SK-N-SH (cell line): ENCODE measurements around the gene NRDC. TPM values are rescaled to one million over a fixed set of nuclear protein-coding genes. Genes with fewer than 3 reads are reported as not detected.
A peak's percentile ranks its signal among the peaks of the same experiment; 100 is the strongest.

Source experiments
- CTCF ChIA-PET: fragments of 300-600, 350-600 bp; formaldehyde crosslinking; extraction: SDS; loops from one replicate; lab custom pipeline; 2021; lab: Yijun Ruan, JAX
- POLR2A ChIA-PET: fragments of 350-600 bp; sonication (Branson Sonifier 250); formaldehyde crosslinking; extraction: SDS; loops from one replicate; lab custom pipeline; 2020; ENCODE audit warnings: antibody characterized with exemption, inconsistent platforms; lab: Yijun Ruan, JAX
- DNase-seq: peaks from one replicate; pipeline ENCODE4 v3.0.0; 2012
- H2AFZ ChIP-seq: fragments of 200-600 bp; sonication (generic); 2 replicates; pipeline ENCODE4 v1.8.1; 2016; ENCODE audit warnings: antibody characterized with exemption, mild to moderate bottlenecking, low read depth
- H3F3A ChIP-seq: fragments of 200-600 bp; sonication (generic); replicated peaks from 2 replicates; pipeline ENCODE3; 2016; ENCODE audit warnings: antibody characterized with exemption, mild to moderate bottlenecking; ENCODE audit not compliant: insufficient read depth
- H3K27ac ChIP-seq, 2 experiments: fragments of 200-500 bp in 1 of 2; fragments of 200-600 bp in 1 of 2; sonication (Bioruptor generic) in 1 of 2; sonication (generic), shearing (Covaris generic) in 1 of 2; 2 replicates each; pipeline versions ENCODE4 v1.5.1 to v1.6.1; 2014 to 2016; ENCODE audit warnings: low read depth in 2 of 2, inconsistent platforms in 1 of 2, low read length in 1 of 2, mild to moderate bottlenecking in 1 of 2, mixed read lengths in 1 of 2
- H3K27me3 ChIP-seq: fragments of 200-600 bp; sonication (generic), shearing (Covaris generic); 2 replicates; pipeline ENCODE4 v1.6.1; 2016; ENCODE audit warnings: mixed run types; ENCODE audit not compliant: insufficient read depth
- H3K36me3 ChIP-seq, 2 experiments: fragments of 200-500 bp in 1 of 2; fragments of 200-600 bp in 1 of 2; sonication (Bioruptor generic) in 1 of 2; sonication (generic) in 1 of 2; replicated peaks in 1 of 2; 2 replicates each; pipeline versions ENCODE3 to v1.5.1; 2014 to 2016; ENCODE audit warnings: low read length in 1 of 2, mild to moderate bottlenecking in 1 of 2; ENCODE audit not compliant: insufficient read depth in 2 of 2, control insufficient read depth in 1 of 2
- H3K4me1 ChIP-seq, 2 experiments: fragments of 200-500 bp in 1 of 2; fragments of 200-600 bp in 1 of 2; sonication (Bioruptor generic) in 1 of 2; sonication (generic), shearing (Covaris generic) in 1 of 2; 2 replicates each; pipeline versions ENCODE4 v1.5.1 to v1.6.1; 2014 to 2016; ENCODE audit warnings: low read depth in 1 of 2, low read length in 1 of 2, mixed run types in 1 of 2; ENCODE audit not compliant: insufficient read depth in 2 of 2, control insufficient read depth in 1 of 2
- H3K4me2 ChIP-seq: fragments of 200-600 bp; sonication (generic), shearing (Covaris generic); 2 replicates; pipeline ENCODE4 v1.6.1; 2017; ENCODE audit warnings: mixed run types
- H3K4me3 ChIP-seq, 2 experiments: fragments of 200-500 bp in 1 of 2; fragments of 200-600 bp in 1 of 2; sonication (Bioruptor generic) in 1 of 2; sonication (generic), shearing (Covaris generic) in 1 of 2; 2 replicates each; pipeline versions ENCODE4 v1.5.1 to v1.8.1; 2014 to 2016; ENCODE audit warnings: low read depth in 2 of 2, inconsistent platforms in 1 of 2, low read length in 1 of 2, mild to moderate bottlenecking in 1 of 2, mixed read lengths in 1 of 2, moderate library complexity in 1 of 2
- H3K79me2 ChIP-seq: fragments of 200-600 bp; sonication (generic); 2 replicates; pipeline ENCODE4 v1.8.1; 2017; ENCODE audit warnings: mild to moderate bottlenecking; ENCODE audit not compliant: insufficient read depth
- H3K9ac ChIP-seq: fragments of 200-600 bp; sonication (generic); 2 replicates; pipeline ENCODE4 v1.6.1; 2017; ENCODE audit warnings: mixed run types
- H3K9me2 ChIP-seq: fragments of 200-600 bp; sonication (generic); 2 replicates; pipeline ENCODE4 v1.6.1; 2017; ENCODE audit warnings: mixed run types
- H3K9me3 ChIP-seq: fragments of 200-600 bp; sonication (generic); 2 replicates; pipeline ENCODE4 v1.6.1; 2017; ENCODE audit warnings: mixed run types, mild to moderate bottlenecking, moderate library complexity
- H4K20me1 ChIP-seq: fragments of 200-600 bp; sonication (generic); 2 replicates; pipeline ENCODE4 v1.6.1; 2017; ENCODE audit warnings: mild to moderate bottlenecking, mixed run types; ENCODE audit not compliant: insufficient read depth
- CHD2 ChIP-seq: fragments of 150-350 bp; IDR thresholded peaks from 2 replicates; pipeline ENCODE4 v1.6.1; 2018; ENCODE audit warnings: low read length; ENCODE audit not compliant: partially characterized antibody
- ELF1 ChIP-seq: IDR thresholded peaks from 2 replicates; pipeline ENCODE4 v1.4.0; 2012
- EP300 ChIP-seq, 2 experiments: IDR thresholded peaks; 2 replicates each; pipeline versions ENCODE4 v1.4.0 to v1.6.1; 2012; ENCODE audit warnings: borderline replicate concordance in 1 of 2, low read depth in 1 of 2, low read length in 1 of 2
- EZH2phosphoT487 ChIP-seq: fragments of 200-600 bp; sonication (generic); IDR thresholded peaks from 2 replicates; pipeline ENCODE4 v1.6.1; 2017; ENCODE audit warnings: low read depth, mixed run types, mild to moderate bottlenecking, antibody characterized with exemption, moderate library complexity, borderline replicate concordance
- FOXJ3 ChIP-seq: sonication (generic); formaldehyde crosslinking; IDR thresholded peaks from 2 replicates; pipeline ENCODE4 v1.5.1; 2020; ENCODE audit warnings: mild to moderate bottlenecking, missing genetic modification reagents
- GATA2 ChIP-seq: sonication (generic); formaldehyde crosslinking; IDR thresholded peaks from 2 replicates; pipeline ENCODE4 v1.5.0; 2020; ENCODE audit warnings: mild to moderate bottlenecking, missing genetic modification reagents
- MEF2A ChIP-seq: IDR thresholded peaks from 2 replicates; pipeline ENCODE4 v1.4.0; 2012; ENCODE audit warnings: low read depth, borderline replicate concordance
- MXI1 ChIP-seq: IDR thresholded peaks from 2 replicates; pipeline ENCODE4 v1.6.1; 2012; ENCODE audit warnings: mild to moderate bottlenecking, low read depth, low read length, improper control_type of control experiment
- NFIC ChIP-seq: IDR thresholded peaks from 2 replicates; pipeline ENCODE4 v1.4.0; 2012; ENCODE audit warnings: borderline replicate concordance
- NRF1 ChIP-seq: IDR thresholded peaks from 2 replicates; pipeline ENCODE4 v1.6.1; 2012; ENCODE audit warnings: low read depth, mild to moderate bottlenecking, low read length
- PBX3 ChIP-seq: IDR thresholded peaks from 2 replicates; pipeline ENCODE4; 2012
- REST ChIP-seq: IDR thresholded peaks from 2 replicates; pipeline ENCODE4 v1.6.1; 2012; ENCODE audit warnings: mild to moderate bottlenecking, low read depth, low read length, moderate library complexity
- RXRA ChIP-seq: IDR thresholded peaks from 2 replicates; pipeline ENCODE4 v1.4.0; 2012; ENCODE audit warnings: low read depth, mild to moderate bottlenecking, borderline replicate concordance
- SIN3A ChIP-seq: IDR thresholded peaks from 2 replicates; pipeline ENCODE4 v1.6.1; 2012; ENCODE audit warnings: low read depth, mild to moderate bottlenecking, low read length, moderate library complexity, borderline replicate concordance
- TCF12 ChIP-seq: IDR thresholded peaks from 2 replicates; pipeline ENCODE4 v1.4.0; 2012
- TEAD4 ChIP-seq: IDR thresholded peaks from 2 replicates; pipeline ENCODE4 v1.4.0; 2012; ENCODE audit warnings: mild to moderate bottlenecking, borderline replicate concordance; ENCODE audit not compliant: insufficient read depth
- ZBTB33 ChIP-seq: IDR thresholded peaks from 2 replicates; pipeline ENCODE4 v1.4.0; 2012; ENCODE audit warnings: low read depth, borderline replicate concordance
- WGBS: methylation state at CpG from one replicate; pipeline ENCODE4 v1.1.6; 2017; ENCODE audit warnings: low lambda C conversion rate; 5-methylcytosine and 5-hydroxymethylcytosine counted together
- polyA plus RNA-seq, 3 experiments: library from polyadenylated mRNA; depleted of rRNA; stranded (reverse); fragments of >200 nt; gene quantifications; 2 replicates each; pipeline ENCODE4 v1.2.3, GENCODE V29; 2012

NRDC gene
- polyA plus RNA-seq, 1 of the 3 experiments (the other 2 are of a cell fraction) = 84.8 TPM

- TF ChIP-seq REST = no peak
- H3K36me3 ChIP-seq = no peaks in the 10 kb centered on the region
- H3K27ac ChIP-seq = no peak overlapping the region
- H3K9me2 ChIP-seq = no peaks in the 10 kb centered on the region
- H4K20me1 ChIP-seq = no peaks in the 10 kb centered on the region
- H3F3A ChIP-seq = no peaks in the 10 kb centered on the region
- H3K4me3 ChIP-seq = no peak overlapping the region
- H2AFZ ChIP-seq = no peak overlapping the region
- no peak for DNase-seq
- H3K27me3 ChIP-seq = no peaks in the 10 kb centered on the region
- H3K4me2 ChIP-seq = no peak overlapping the region
- H3K9ac ChIP-seq = no peak overlapping the region
- CTCF ChIA-PET = interaction anchor here (0.7 to 2.4 kb wide), 2 partner anchors 10 to 20 kb away, joined by 3 to 16 read pairs; no protein-coding TSS in a partner anchor
- POLR2A ChIA-PET = no interaction called here
- 72% methylated on average over 4 of the region's 4 CpGs for WGBS
- no peaks in the 10 kb centered on the region for H3K79me2 ChIP-seq
- H3K9me3 ChIP-seq = no peaks in the 10 kb centered on the region
- H3K4me1 ChIP-seq = peaks cover 0 to 6% of the 10 kb centered on the region in 2 experiments; a peak in 2 of 4 replicates
Observed at GRCh38 chr1:51907079-51907702, 28.7 kb upstream of the NRDC start.

GRCh38 chr1:51906306-51907078, 28.0 kb upstream of the NRDC start:
- CTCF ChIA-PET = interaction anchor here (0.7 to 2.4 kb wide), 3 partner anchors 10 to 99 kb away, joined by 3 to 16 read pairs (median 3); no protein-coding TSS in a partner anchor
- Histone ChIP-seq H3K27me3 (no peaks in the 10 kb centered on the region), H3K4me2 (peak overlapping the region; percentile 28), H3K9me3 (no peaks in the 10 kb centered on the region), H3K36me3 (no peaks in the 10 kb centered on the region), H3F3A (no peaks in the 10 kb centered on the region), H3K79me2 (no peaks in the 10 kb centered on the region), H3K4me3 (no peak overlapping the region), H3K9ac (no peak overlapping the region), H3K9me2 (no peaks in the 10 kb centered on the region)
- 43% methylated on average over 4 of the region's 4 CpGs for WGBS
- TF ChIP-seq RXRA = no peak
- no peak for TF ChIP-seq GATA2 (CRISPR knock-in tag)
- no peak for TF ChIP-seq EP300 (IDR thresholded peaks at IDR 0.05; ENCODE audit: borderline replicate concordance in 1 of 2, low read depth in 1 of 2, low read length in 1 of 2)
- TF ChIP-seq MEF2A = no peak
- no peak for TF ChIP-seq NRF1
- TF ChIP-seq SIN3A = no peak
- no peak for TF ChIP-seq ZBTB33
- TF ChIP-seq TCF12 = peak; percentile 47; the same call in 1 of the 2 replicates
- no peak for TF ChIP-seq CHD2
- TF ChIP-seq FOXJ3 (CRISPR knock-in tag) = no peak
- no peak for TF ChIP-seq MXI1
- TF ChIP-seq ELF1 = no peak
- TF ChIP-seq TEAD4 = no peak
- peak; percentile 46; the same call in 1 of the 2 replicates for TF ChIP-seq NFIC
- no peak for TF ChIP-seq EZH2phosphoT487
- TF ChIP-seq PBX3 = peak; percentile 47
- TF ChIP-seq, all 33 proteins: peak for 3
- no peak overlapping the region for H2AFZ ChIP-seq
- H3K4me1 ChIP-seq = peaks cover 0 to 6% of the 10 kb centered on the region in 2 experiments; a peak in 2 of 4 replicates
- DNase-seq = peak; percentile 27
- POLR2A ChIA-PET = no interaction called here
- no peaks in the 10 kb centered on the region for H4K20me1 ChIP-seq
- peak overlapping the region in 1 of 2 experiments; percentile 36; a peak in 2 of 4 replicates for H3K27ac ChIP-seq
